A549 treated with AZD2906 at 1 μM for 4 hours (cell line): Measurements from ENCODE around the gene SLC16A9. TPM values are rescaled to one million over a fixed set of nuclear protein-coding genes. Genes with fewer than 3 reads are reported as not detected.

ENCODE experiments used
- total RNA-seq: library from RNA; stranded (reverse); fragments of 200-300 nt; extraction: Qiagen RNA extraction; gene quantifications from 5 replicates; pipeline ENCODE4 v1.2.3, GENCODE V29; 2022

Gene SLC16A9, protein sequence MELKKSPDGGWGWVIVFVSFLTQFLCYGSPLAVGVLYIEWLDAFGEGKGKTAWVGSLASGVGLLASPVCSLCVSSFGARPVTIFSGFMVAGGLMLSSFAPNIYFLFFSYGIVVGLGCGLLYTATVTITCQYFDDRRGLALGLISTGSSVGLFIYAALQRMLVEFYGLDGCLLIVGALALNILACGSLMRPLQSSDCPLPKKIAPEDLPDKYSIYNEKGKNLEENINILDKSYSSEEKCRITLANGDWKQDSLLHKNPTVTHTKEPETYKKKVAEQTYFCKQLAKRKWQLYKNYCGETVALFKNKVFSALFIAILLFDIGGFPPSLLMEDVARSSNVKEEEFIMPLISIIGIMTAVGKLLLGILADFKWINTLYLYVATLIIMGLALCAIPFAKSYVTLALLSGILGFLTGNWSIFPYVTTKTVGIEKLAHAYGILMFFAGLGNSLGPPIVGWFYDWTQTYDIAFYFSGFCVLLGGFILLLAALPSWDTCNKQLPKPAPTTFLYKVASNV
- total RNA-seq = 0.07 to 0.20 TPM (median 0.13 TPM) in 5 replicates

DNA sequence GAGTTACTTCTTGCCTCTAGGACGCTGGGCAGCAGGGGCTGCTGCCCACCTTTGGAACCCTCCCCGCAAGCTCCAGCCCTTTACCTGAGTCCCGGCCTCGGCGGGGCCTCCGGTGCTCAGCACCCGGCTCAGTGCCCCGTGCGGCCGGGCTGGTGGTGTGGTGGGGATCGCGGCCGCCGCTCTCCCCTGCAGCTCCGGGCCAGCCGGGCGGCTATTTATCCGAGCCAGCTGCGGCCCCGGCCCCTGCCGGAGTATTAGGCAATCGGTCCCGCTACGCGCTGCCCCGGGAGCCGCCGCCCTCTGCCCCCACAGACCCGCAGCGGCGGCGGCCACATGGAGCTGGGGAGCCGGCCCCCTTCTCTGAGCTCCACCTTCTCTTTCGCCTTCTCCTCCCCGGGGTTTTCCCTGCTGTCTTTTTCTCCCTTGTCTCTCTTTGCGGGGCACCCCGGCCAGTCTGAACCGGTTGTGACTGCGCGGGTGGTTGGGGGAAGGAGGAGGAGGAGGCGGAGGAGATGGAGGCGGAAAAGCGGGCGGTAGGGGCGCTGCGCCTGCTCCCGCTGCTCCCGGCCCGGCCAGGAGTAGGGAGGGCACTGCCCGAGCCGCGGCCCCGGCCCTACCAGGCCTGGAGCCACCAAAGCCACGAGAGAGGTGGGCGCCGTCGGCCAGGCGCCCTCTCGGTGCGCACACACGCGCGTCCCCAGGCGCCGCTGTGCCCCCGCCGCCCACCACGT, at the start of gene SLC16A9:
TSS of gene SLC16A9 (minus strand) at position 456 of the 731 bp plus-strand sequence. CDS start 25,559 bp downstream, outside the sequence.

DNA sequence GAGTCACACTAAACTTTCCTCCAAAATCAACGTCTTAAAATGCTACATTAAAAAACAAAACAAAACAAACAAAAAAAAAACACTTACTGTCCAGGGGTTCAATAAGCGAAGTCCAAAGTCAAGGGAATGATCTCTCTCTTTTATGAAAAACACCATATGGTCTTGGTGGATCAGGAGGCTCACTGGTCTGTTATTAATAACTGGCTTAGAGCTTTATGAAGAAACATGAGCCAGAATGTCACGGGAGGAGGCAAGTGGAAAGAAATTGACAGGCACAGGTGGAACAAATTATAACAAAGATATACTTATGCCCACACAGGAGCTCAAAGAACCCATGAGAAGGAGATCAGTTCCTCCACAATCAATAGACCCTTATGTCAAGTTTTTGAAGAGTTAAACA, 43.6 kb upstream of the SLC16A9 start, which contains the start of gene MRLN:
TSS of gene MRLN (minus strand) at position 189 of the 400 bp plus-strand sequence.

Other genes starting within 250 kb of the SLC16A9 start
- not detected in 5 replicates for gene MRLN, start 43.6 kb upstream of the SLC16A9 start, total RNA-seq
- gene CCDC6, start 196.7 kb upstream of the SLC16A9 start, total RNA-seq = 33.9 to 36.8 TPM (median 34.8 TPM) in 5 replicates